Parathyroid adenoma (tissue), 2 donors: ENCODE results near the gene CXCL14.

ENCODE experiments used
- H2AFZ ChIP-seq: fragments of 300-600 bp; sonication (generic); one replicate; pipeline ENCODE4 v1.7.0; 2017; ENCODE audit warnings: antibody characterized with exemption, mild to moderate bottlenecking
- H3K27ac ChIP-seq: fragments of 300-600 bp; sonication (generic); one replicate; pipeline ENCODE4 v1.7.0; 2017
- H3K27me3 ChIP-seq: fragments of 300-600 bp; sonication (generic); one replicate; pipeline ENCODE4 v1.7.0; 2017; ENCODE audit warnings: low read length; ENCODE audit not compliant: control insufficient read depth, insufficient read depth
- H3K36me3 ChIP-seq: fragments of 300-600 bp; sonication (generic); one replicate; pipeline ENCODE4 v1.7.0; 2017; ENCODE audit warnings: low read length; ENCODE audit not compliant: control insufficient read depth, insufficient read depth
- H3K4me1 ChIP-seq: fragments of 300-600 bp; sonication (generic); one replicate; pipeline ENCODE4 v1.7.0; 2017; ENCODE audit warnings: control low read depth
- H3K4me2 ChIP-seq: fragments of 300-600 bp; sonication (generic); one replicate; pipeline ENCODE4 v1.7.0; 2017; ENCODE audit warnings: low read length
- H3K4me3 ChIP-seq: fragments of 300-600 bp; sonication (generic); one replicate; pipeline ENCODE4 v1.7.0; 2017; ENCODE audit warnings: low read depth, low read length
- H3K79me2 ChIP-seq: fragments of 300-600 bp; sonication (generic); one replicate; pipeline ENCODE4 v1.7.0; 2017; ENCODE audit warnings: control low read depth
- H3K9ac ChIP-seq: fragments of 300-600 bp; sonication (generic); one replicate; pipeline ENCODE4 v1.7.0; 2017; ENCODE audit warnings: mild to moderate bottlenecking
- H3K9me3 ChIP-seq: fragments of 300-600 bp; sonication (generic); one replicate; pipeline ENCODE4 v1.7.0; 2017; ENCODE audit warnings: low read length; ENCODE audit not compliant: control insufficient read depth
- CTCF ChIP-seq: fragments of 300-600 bp; sonication (generic); IDR thresholded peaks from one replicate; pipeline ENCODE4 v1.7.0; 2017; ENCODE audit warnings: antibody characterized with exemption, mild to moderate bottlenecking
- donor health status: primary hyperparathyroidism.

Gene CXCL14

GRCh38 chr5:135589152-135589551, 10.4 kb upstream of the CXCL14 start:
- H2AFZ ChIP-seq: no peak overlapping the region
- H3K4me1 ChIP-seq: no peaks in the 10 kb centered on the region
- no peaks in the 10 kb centered on the region for H3K27me3 ChIP-seq
- no peaks in the 10 kb centered on the region for H3K36me3 ChIP-seq
- H3K9me3 ChIP-seq: no peaks in the 10 kb centered on the region
- H3K4me2 ChIP-seq: no peak overlapping the region
- no peak overlapping the region for H3K9ac ChIP-seq
- H3K4me3 ChIP-seq: no peak overlapping the region
- no peaks in the 10 kb centered on the region for H3K79me2 ChIP-seq
- no peak for TF ChIP-seq CTCF
- no peak overlapping the region for H3K27ac ChIP-seq

- no peaks in the 10 kb centered on the region for H3K27me3 ChIP-seq
- no peak overlapping the region for H3K4me3 ChIP-seq
- H3K9ac ChIP-seq: no peak overlapping the region
- no peaks in the 10 kb centered on the region for H3K79me2 ChIP-seq
- no peaks in the 10 kb centered on the region for H3K9me3 ChIP-seq
- H2AFZ ChIP-seq: no peak overlapping the region
- no peak for TF ChIP-seq CTCF
- H3K27ac ChIP-seq: no peak overlapping the region
- H3K36me3 ChIP-seq: no peaks in the 10 kb centered on the region
- H3K4me1 ChIP-seq: no peaks in the 10 kb centered on the region
- no peak overlapping the region for H3K4me2 ChIP-seq
Observed at GRCh38 chr5:135587721-135588663, 9.2 kb upstream of the CXCL14 start.

GRCh38 chr5:135584918-135585317, 6.1 kb upstream of the CXCL14 start:
- Histone ChIP-seq H3K4me1 (no peaks in the 10 kb centered on the region), H2AFZ (no peak overlapping the region), H3K9ac (no peak overlapping the region), H3K4me3 (no peak overlapping the region), H3K4me2 (no peak overlapping the region), H3K9me3 (no peaks in the 10 kb centered on the region), H3K27ac (no peak overlapping the region), H3K36me3 (no peaks in the 10 kb centered on the region), H3K27me3 (no peaks in the 10 kb centered on the region), H3K79me2 (no peaks in the 10 kb centered on the region)
- TF ChIP-seq CTCF: no peak

GRCh38 chr5:135584276-135584675, 5.5 kb upstream of the CXCL14 start:
- H3K9ac ChIP-seq: no peak overlapping the region
- H3K4me1 ChIP-seq: no peaks in the 10 kb centered on the region
- no peak for TF ChIP-seq CTCF
- H3K79me2 ChIP-seq: no peaks in the 10 kb centered on the region
- no peak overlapping the region for H3K4me2 ChIP-seq
- H3K4me3 ChIP-seq: no peak overlapping the region
- H3K27me3 ChIP-seq: peaks cover under 1% of the 10 kb centered on the region
- H3K27ac ChIP-seq: no peak overlapping the region
- H2AFZ ChIP-seq: no peak overlapping the region
- no peaks in the 10 kb centered on the region for H3K9me3 ChIP-seq
- no peaks in the 10 kb centered on the region for H3K36me3 ChIP-seq
